ENCODE results near the gene ATP6V0C.
"Not testable (repeated sequence)": the region's sequence is repeated elsewhere in the genome, so short reads cannot be mapped to it uniquely, and the experiment has no call there.

Gene ATP6V0C

DNA sequence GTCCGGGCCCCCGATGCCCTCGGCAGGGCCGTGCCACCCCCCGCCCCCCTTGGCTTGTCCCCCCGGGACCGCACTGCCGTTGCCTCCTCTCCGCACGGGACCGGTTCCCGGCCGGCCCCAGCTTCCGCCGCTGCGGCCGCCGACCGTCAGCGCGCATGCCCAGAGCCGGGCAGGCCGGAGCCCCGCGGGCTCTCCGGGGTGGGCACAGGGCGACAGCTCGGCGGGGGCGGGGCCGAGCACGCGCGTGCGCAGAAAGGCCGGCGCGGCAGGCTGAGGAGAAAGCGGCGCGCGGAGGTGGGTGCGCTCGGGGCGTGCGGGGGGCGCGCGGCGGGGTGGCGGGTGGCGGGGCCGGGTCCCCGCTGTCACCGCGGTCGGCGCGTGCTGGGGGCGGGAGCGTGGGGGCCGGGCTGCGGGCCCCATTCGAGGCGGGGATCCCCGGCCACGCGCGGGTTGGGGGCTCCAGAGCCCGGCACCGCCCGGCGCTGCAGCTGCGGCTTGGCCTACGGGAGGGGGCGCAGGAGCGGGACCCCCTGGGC, 38.8 kb upstream of the ATP6V0C start, which contains the start of gene TBC1D24:
TSS of gene TBC1D24 (plus strand) at position 251 of the 536 bp plus-strand sequence. CDS start 21,022 bp downstream, outside the sequence.
- DNase-seq (ENCODE audit: low spot score), result peak; percentile 96

GRCh38 chr16:2475413-2476344, 38.1 kb upstream of the ATP6V0C start:
- DNase-seq (ENCODE audit: low spot score), result peak; percentile 64

DNA sequence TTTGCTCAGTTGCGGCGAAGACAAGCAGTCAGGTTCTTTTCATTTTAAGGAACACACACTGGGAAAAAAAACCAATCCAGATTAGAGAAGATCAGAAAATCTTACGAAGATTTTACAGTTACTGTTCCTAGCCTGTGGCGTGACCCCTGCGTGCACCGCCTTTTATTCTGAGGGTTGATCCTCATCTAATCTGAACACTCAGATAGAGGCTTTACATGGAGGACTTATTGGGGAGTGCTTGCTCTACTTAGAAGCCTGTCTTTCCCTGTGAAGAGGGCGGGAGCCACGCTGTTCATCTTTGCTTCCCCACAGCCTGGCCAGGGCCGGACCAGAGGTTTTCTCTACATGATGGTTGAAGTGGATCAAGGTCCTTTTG, 37.4 kb upstream of the ATP6V0C start:
- no peak for DNase-seq (ENCODE audit: low spot score)

DNA sequence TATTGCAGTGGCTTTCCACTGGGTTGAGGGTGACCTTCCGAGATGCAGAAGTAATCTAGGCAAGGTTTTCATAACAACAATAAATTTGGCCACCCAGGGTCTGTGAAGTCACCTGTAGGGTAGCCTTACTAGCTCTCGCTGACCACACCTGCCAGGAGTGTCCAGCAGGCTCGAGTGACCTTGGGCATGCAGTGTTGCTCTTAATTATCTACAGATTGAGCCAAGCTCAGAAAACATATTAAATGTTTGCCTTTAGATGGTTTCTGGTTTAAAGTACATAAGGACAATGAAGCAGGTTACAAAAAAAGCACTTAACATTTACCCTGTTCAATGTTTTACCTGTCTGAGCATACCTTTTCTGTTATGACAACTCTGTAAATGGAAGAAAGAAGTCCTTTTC, 37.0 kb upstream of the ATP6V0C start:
- no peak for DNase-seq (ENCODE audit: low spot score)

DNA sequence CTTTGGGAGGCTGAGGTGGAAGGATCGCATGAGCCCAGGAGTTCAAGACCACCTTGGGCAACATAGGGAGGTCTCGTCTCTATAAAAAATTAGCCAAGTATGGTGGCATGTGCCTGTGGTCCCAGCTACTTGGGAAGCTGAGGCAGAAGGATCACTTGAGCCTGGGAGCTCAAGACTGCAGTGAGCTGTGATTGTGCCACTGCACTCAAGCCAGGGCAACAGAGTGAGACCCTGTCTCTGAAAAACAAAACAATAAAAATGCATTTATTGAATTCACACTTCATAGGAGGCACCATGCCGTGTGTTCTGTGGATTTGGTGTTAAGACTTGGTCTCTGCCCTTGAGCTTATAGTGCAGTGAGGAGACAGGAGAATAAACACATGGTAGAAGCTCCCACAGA, 36.4 kb upstream of the ATP6V0C start:
- DNase-seq (ENCODE audit: low spot score), result no peak

DNA sequence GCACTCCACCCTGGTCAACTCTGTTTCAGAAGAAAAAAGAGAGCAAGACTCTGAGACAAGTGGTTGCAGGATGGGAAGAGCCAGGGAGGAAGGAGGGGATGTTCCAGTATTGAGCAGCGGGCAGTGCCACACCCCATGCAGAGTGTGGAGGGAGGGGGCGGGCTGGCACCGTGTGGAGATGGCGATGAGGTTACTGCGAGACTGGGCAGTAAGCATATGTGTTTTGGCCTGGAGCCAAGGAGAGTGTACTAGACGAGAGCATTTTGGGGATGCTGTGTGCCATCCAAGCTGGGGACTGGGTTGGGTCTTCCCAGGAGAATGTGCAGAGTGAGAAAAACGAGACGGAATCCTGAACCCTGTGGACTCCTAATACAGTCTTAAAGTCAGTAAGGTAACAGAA, 35.5 kb upstream of the ATP6V0C start:
- no peak for DNase-seq (ENCODE audit: low spot score)

GRCh38 chr16:2479996-2480395, 33.8 kb upstream of the ATP6V0C start:
- not testable (repeated sequence) for DNase-seq (ENCODE audit: low spot score)

- DNase-seq (ENCODE audit: low spot score), result no peak
These were observed 32.8 kb upstream of the ATP6V0C start for GRCh38 chr16:2480948-2481347.

- DNase-seq (ENCODE audit: low spot score), result no peak
These were observed 32.1 kb upstream of the ATP6V0C start for GRCh38 chr16:2481676-2482075.

GRCh38 chr16:2482249-2482648, 31.5 kb upstream of the ATP6V0C start:
- no peak for DNase-seq (ENCODE audit: low spot score)

DNA sequence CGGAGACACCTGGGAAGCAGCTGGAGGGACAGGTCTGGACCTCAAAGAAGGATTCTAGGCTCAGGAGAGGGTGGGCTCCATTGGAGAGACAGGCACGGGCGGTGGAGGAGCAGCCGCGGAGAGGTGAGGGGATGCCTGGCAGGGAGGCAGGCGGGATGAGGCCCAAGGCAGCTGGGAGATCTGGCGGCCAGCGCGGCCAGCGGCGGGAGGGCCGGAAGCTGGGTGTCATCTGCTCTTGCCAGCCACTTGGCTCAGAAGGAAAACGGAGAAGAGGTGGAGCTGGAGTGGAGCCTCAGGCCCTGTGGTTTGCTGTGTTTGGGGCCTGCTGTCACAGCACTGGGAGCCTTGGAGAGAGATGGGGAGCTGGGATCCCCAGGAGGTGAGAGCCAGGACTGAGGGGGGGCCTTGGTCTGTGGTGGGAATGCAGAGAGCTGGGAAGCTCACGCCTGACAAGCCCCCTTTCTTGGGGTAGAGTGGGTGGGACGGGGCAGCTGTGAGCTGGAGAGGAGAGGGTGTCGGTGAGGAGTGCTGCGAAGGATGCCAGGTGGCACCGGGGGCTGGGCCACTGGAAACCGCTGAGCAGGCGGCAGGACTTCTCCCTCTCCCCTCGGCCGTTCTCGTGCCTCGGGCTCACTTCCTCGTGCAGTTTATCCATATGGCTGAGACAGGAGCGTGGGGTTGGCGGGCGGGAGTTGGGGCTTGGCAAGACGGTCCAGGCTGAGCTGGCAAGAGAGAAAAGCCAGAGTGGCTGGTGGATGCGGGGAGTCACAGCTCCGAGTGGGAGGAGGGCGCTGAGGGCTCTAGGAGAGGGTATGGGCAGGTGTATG, 30.8 kb upstream of the ATP6V0C start:
- no peak for DNase-seq (ENCODE audit: low spot score)

DNA sequence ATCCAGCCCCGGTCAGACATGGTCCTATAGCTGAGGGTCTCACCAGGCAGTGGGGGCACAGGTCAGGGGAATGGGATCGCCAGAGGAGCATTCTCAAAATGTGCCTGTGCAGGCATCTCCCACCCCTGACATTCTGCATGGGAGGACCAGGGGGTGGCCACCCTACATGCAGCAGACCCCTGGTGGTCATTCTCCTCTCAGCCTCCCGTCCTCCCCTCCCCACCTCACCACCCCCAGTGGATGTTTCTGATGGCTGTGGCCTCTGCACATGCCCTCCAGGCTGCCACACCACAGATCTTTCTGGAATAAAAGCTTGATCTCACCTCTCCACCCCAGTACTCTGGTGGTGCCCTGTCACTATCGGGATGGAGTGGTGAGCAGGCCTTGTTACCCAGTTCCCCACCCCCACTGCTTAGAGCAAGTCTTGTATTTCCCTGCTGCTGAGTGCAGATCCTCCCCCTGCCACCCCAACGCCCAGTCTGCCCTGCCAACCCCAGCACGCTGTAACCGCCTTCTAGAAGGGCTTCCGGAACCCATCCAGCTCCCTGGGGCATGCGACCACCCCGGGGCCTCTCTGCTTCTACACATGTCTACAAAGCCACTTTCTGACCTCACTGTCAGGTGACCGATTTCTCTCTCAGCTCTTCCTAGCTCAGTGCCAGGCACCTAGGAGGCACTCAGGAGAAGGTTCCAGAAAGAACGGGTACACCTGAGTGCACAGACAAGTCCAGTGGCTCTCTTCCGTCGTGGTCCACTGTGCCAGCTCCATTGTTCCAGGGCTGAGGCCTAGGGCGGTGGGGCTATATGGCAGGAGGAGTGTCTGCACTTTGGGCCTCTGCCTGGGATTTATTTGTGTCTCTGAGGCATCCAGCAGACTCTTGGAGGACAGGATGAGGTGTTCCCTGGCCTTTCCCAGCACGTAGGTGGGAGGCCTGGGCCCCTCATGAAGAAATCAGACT, 29.5 kb upstream of the ATP6V0C start:
- no peak for DNase-seq (ENCODE audit: low spot score)

- no peak for DNase-seq (ENCODE audit: low spot score)
These were observed 28.7 kb upstream of the ATP6V0C start for GRCh38 chr16:2484898-2485508.

DNA sequence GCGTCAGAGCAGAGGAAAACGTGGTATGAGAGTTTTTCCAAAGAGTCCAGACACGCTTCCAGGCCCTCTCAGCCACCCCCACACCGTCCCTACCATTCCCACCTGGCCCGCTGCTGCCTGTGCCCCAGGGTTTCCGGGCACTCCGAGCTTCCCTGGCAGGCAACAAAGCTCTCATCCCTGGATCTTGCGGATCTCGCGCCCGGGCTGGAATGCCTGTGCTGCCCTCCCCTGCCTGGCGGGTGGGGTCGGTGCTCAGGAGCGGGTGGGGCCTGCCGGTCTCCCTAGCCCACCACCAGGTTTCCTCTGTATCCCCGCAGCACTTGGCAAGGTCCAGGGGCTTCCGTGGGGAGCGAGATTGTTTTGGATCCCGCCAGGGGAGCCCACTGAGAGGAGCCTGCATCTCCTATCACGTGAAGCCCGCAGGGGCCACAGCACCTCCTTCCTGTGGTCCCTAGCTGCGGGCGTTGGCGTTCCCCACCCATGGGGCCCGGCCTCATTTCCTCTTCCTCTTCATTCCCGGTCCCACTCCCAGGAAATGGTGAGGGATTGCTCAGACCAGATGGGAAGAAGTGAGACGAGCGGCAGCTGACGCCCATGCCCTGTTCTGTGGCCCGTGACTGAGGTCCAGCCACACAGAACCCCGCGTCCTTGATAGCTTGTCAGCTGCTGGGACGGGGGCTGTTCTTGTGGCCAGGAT, 27.8 kb upstream of the ATP6V0C start:
- DNase-seq (ENCODE audit: low spot score), result no peak

GRCh38 chr16:2486645-2487516, 26.9 kb upstream of the ATP6V0C start:
- no peak for DNase-seq (ENCODE audit: low spot score)

DNA sequence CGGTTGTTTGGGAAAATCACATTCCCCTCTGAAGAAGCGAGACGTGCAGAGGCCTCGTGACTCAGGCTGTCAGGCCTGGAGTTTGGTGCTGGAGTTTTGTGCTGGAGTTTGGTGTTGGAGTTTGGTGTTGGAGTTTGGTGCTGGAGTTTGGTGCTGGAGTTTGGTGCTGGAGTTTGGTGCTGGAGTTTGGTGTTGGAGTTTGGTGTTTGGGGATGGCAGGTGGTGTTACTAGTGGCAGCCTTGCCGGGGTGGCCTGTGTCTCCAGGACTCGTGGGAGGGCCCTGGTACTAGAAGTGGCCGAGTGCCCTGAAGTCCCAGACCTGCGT, 26.3 kb upstream of the ATP6V0C start:
- DNase-seq (ENCODE audit: low spot score), result no peak

DNA sequence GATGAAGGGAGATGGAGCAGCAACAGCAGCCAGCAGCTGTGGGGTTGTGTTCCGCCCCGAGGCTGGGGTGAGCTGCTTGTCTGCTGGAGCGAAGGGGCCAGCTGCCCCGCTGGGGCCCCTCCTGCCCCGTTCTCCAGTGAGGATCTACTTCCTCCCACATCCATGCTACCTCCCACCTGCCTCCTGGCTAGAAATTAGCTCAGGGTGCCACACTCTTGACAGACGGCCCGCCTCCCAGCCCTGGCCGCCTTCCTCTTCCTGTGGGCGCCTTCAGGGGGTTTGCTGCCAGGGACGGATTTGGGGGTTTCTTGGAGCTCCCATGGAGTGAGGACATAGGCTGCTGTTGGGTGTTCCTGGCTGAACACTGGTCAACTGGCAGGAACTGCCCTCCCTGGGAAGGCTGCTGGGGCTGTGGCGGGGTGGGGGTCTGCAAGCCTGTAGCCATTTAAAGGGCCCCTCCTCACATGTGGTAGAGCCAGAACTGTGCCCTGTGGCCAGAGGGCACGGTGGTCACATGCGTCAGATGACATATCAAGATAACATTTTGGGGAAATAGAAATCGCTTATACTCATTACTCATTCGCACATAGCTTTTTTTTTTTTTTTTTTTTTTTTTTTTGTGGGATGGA, 25.7 kb upstream of the ATP6V0C start:
- DNase-seq (ENCODE audit: low spot score), result no peak

- no peak for DNase-seq (ENCODE audit: low spot score)
These were observed 24.2 kb upstream of the ATP6V0C start for GRCh38 chr16:2489581-2489980.
